PC-9 (cell line): ENCODE data around the gene NPHP4. TPM values are rescaled to one million over a fixed set of nuclear protein-coding genes. Genes with fewer than 3 reads are reported as not detected.

Experiments
- BruUV-seq: library from RNA; stranded (reverse); fragments of 400-500 nt; replicated peaks from 2 replicates; lab custom pipeline; 2021; lab: Mats Ljungman, UMichigan
- CTCF ChIA-PET: fragments of 300-600 bp; sonication (Branson Sonifier 250); formaldehyde crosslinking; loops from one replicate; lab custom pipeline; 2022; ENCODE audit warnings: antibody characterized with exemption; lab: Charles Lee
- POLR2A ChIA-PET: fragments of 300-600 bp; sonication (Branson Sonifier 250); formaldehyde crosslinking; loops from one replicate; lab custom pipeline; 2022; ENCODE audit warnings: antibody characterized with exemption; ENCODE audit not compliant: unreplicated experiment; lab: Charles Lee
- DNase-seq, 2 experiments: peaks; one replicate each; pipeline versions ENCODE4 v3.0.0 to v3.0.0-alpha.2; 2015 to 2022; ENCODE audit warnings: mixed read lengths in 1 of 2
- H2AFZ ChIP-seq: fragments of 200-600 bp; sonication (generic); 2 replicates; pipeline ENCODE4 v1.8.1; 2017; ENCODE audit warnings: antibody characterized with exemption
- H3F3A ChIP-seq: fragments of 200-600 bp; sonication (generic); 2 replicates; pipeline ENCODE4 v1.8.1; 2017; ENCODE audit warnings: antibody characterized with exemption, mild to moderate bottlenecking, low read depth; ENCODE audit not compliant: insufficient read depth
- H3K27ac ChIP-seq: fragments of 200-600 bp; sonication (generic); 2 replicates; pipeline ENCODE4 v1.6.1; 2016; ENCODE audit warnings: mixed run types
- H3K27me3 ChIP-seq: fragments of 200-600 bp; sonication (generic); 2 replicates; pipeline ENCODE4 v1.6.1; 2016; ENCODE audit warnings: low read depth, mixed run types; ENCODE audit not compliant: insufficient read depth
- H3K36me3 ChIP-seq: fragments of 200-600 bp; sonication (generic); 2 replicates; pipeline ENCODE4 v1.6.1; 2016; ENCODE audit warnings: low read depth, mixed run types
- H3K4me1 ChIP-seq: fragments of 200-600 bp; sonication (generic); replicated peaks from 2 replicates; pipeline ENCODE4 v1.6.1; 2016; ENCODE audit warnings: mixed run types; ENCODE audit not compliant: insufficient read depth
- H3K4me2 ChIP-seq: fragments of 200-600 bp; sonication (generic); 2 replicates; pipeline ENCODE4 v1.6.1; 2017; ENCODE audit warnings: mixed run types
- H3K4me3 ChIP-seq: fragments of 200-600 bp; sonication (generic); 2 replicates; pipeline ENCODE4 v1.6.1; 2016; ENCODE audit warnings: mixed run types
- H3K79me2 ChIP-seq: fragments of 200-600 bp; sonication (generic); 2 replicates; pipeline ENCODE4 v1.6.1; 2017; ENCODE audit warnings: low read depth, mixed run types
- H3K9me2 ChIP-seq: fragments of 200-600 bp; sonication (generic); 2 replicates; pipeline ENCODE4 v1.8.1; 2017; ENCODE audit warnings: mild to moderate bottlenecking; ENCODE audit not compliant: insufficient read depth
- H3K9me3 ChIP-seq: fragments of 200-600 bp; sonication (generic); 2 replicates; pipeline ENCODE4 v1.8.1; 2016; ENCODE audit warnings: low read depth; ENCODE audit not compliant: insufficient read depth
- H4K20me1 ChIP-seq: fragments of 200-600 bp; sonication (generic); 2 replicates; pipeline ENCODE4 v1.8.1; 2017; ENCODE audit not compliant: insufficient read depth
- CTCF ChIP-seq: fragments of 200-600 bp; sonication (generic); conservative IDR thresholded peaks from 2 replicates; pipeline ENCODE4 v1.6.1; 2017; ENCODE audit warnings: mixed run types, antibody characterized with exemption, mild to moderate bottlenecking, moderate library complexity
- EZH2 ChIP-seq: fragments of 200-600 bp; sonication (generic); IDR thresholded peaks from 2 replicates; pipeline ENCODE4 v1.8.0; 2017; ENCODE audit warnings: antibody characterized with exemption, low read depth
- intact Hi-C: fragments of 100-400 bp; cut with micrococcal nuclease; formaldehyde crosslinking; loops from one replicate; pipeline ENCODE4 v1.10.0; 2022; ENCODE audit not compliant: unreplicated experiment
- total RNA-seq: library from RNA; stranded (reverse); gene quantifications from 2 replicates; pipeline ENCODE4 v1.2.3, GENCODE V29; 2021

Gene NPHP4
- total RNA-seq, 1 experiment from 2014 or later = 17.9 TPM

GRCh38 chr1:5907386-5907785 is 84.8 kb downstream of the NPHP4 start:
- intact Hi-C loops = no loop called here
- Histone ChIP-seq H3K4me2 (no peak overlapping the region), H4K20me1 (no peaks in the 10 kb centered on the region), H3K27ac (no peak overlapping the region), H3K4me3 (no peak overlapping the region), H3K27me3 (no peaks in the 10 kb centered on the region), H3K9me2 (no peaks in the 10 kb centered on the region), H3K79me2 (no peaks in the 10 kb centered on the region), H3K9me3 (no peaks in the 10 kb centered on the region), H3K4me1 (no peaks in the 10 kb centered on the region), H2AFZ (no peak overlapping the region), H3F3A (no peaks in the 10 kb centered on the region), H3K36me3 (no peaks in the 10 kb centered on the region)
- POLR2A ChIA-PET = no interaction called here
- no peak for DNase-seq
- BruUV-seq = no TSS peak
- no peak for TF ChIP-seq CTCF
- no peak for TF ChIP-seq EZH2
- CTCF ChIA-PET = no interaction called here

- Histone ChIP-seq H3K9me3 (no peaks in the 10 kb centered on the region), H4K20me1 (no peaks in the 10 kb centered on the region), H3K4me3 (no peak overlapping the region), H3K36me3 (no peaks in the 10 kb centered on the region), H3K4me2 (no peak overlapping the region), H3K79me2 (no peaks in the 10 kb centered on the region), H3F3A (no peaks in the 10 kb centered on the region), H3K27me3 (no peaks in the 10 kb centered on the region), H3K27ac (no peak overlapping the region), H2AFZ (no peak overlapping the region), H3K9me2 (no peaks in the 10 kb centered on the region), H3K4me1 (no peaks in the 10 kb centered on the region)
- DNase-seq = no peak
- BruUV-seq = no TSS peak
- CTCF ChIA-PET = no interaction called here
- POLR2A ChIA-PET = no interaction called here
- intact Hi-C loops = no loop called here
- TF ChIP-seq EZH2 = no peak
- no peak for TF ChIP-seq CTCF
These were observed 85.3 kb downstream of the NPHP4 start for GRCh38 chr1:5906966-5907365.

GRCh38 chr1:5906116-5906515 is 86.1 kb downstream of the NPHP4 start:
- no peaks in the 10 kb centered on the region for H3F3A ChIP-seq
- no peaks in the 10 kb centered on the region for H3K4me1 ChIP-seq
- POLR2A ChIA-PET = no interaction called here
- H3K79me2 ChIP-seq = no peaks in the 10 kb centered on the region
- BruUV-seq = no TSS peak
- no peaks in the 10 kb centered on the region for H3K36me3 ChIP-seq
- intact Hi-C loops = no loop called here
- H3K9me3 ChIP-seq = no peaks in the 10 kb centered on the region
- no peak for DNase-seq
- no peak overlapping the region for H3K27ac ChIP-seq
- H2AFZ ChIP-seq = no peak overlapping the region
- CTCF ChIA-PET = no interaction called here
- no peaks in the 10 kb centered on the region for H4K20me1 ChIP-seq
- TF ChIP-seq EZH2 (no peak), CTCF (no peak)
- no peaks in the 10 kb centered on the region for H3K27me3 ChIP-seq
- H3K4me3 ChIP-seq = no peak overlapping the region
- no peak overlapping the region for H3K4me2 ChIP-seq
- H3K9me2 ChIP-seq = no peaks in the 10 kb centered on the region
